Measurements from ENCODE around the gene SETD6. TPM values are rescaled to one million over a fixed set of nuclear protein-coding genes. Genes with fewer than 3 reads are reported as not detected.
A peak's percentile ranks its signal among the peaks of the same experiment; 100 is the strongest.

SETD6 gene
- total and polyA plus RNA-seq, 2 experiments from 2014 or later: 39.7 to 54.0 TPM

DNA sequence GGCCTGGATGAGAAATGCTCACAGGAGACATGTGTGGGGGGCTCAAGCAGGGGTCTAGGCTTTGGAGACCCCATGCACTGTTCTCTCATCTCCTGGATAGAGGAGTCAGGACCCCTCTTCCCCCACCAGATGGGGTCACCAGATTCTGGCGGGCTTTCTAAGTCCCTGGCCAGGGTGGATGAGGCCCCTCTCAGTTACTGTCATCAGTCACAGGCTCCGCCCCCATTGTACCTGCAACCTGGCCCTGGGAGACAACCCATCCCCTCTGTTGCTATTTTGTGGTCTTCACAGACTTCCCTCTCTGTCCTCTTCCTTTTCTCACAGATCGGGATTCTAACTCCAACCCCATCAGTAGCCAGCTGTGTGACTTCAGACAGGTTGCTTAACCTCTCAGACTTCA, 48.9 kb upstream of the SETD6 start:
- Histone ChIP-seq H3K4me2 (no peak overlapping the region), H3K4me3 (no peak overlapping the region), H2AFZ (no peak overlapping the region), H3K9me2 (ENCODE audit: insufficient read depth) (no peaks in the 10 kb centered on the region), H3K79me2 (replicated peaks; ENCODE audit: insufficient read depth) (no peaks in the 10 kb centered on the region), H4K20me1 (replicated peaks; ENCODE audit: insufficient read depth) (no peaks in the 10 kb centered on the region), H3K36me3 (ENCODE audit: insufficient read depth) (no peaks in the 10 kb centered on the region), H3K27me3 (ENCODE audit: insufficient read depth) (peaks cover 55% of the 10 kb centered on the region), H3F3A (replicated peaks; ENCODE audit: low read depth) (no peaks in the 10 kb centered on the region; the same call in 1 of the 2 replicates), H3K27ac (ENCODE audit: low read depth) (no peak overlapping the region), H3K4me1 (ENCODE audit: insufficient read depth) (peaks cover 11% of the 10 kb centered on the region; the same call in 1 of the 2 replicates)
- DNase-seq (ENCODE audit: low spot score): no peak
- Mint-ChIP-seq H3K4me3 (peak overlapping the region; percentile 37; the same call in 2 of the 3 replicates), H3K27ac (no peak overlapping the region), H3K36me3 (ENCODE audit: low read depth) (no peaks in the 10 kb centered on the region), H3K9me3 (no peaks in the 10 kb centered on the region), H3K27me3 (ENCODE audit: insufficient read depth, low read depth, poor library complexity) (peaks cover 53% of the 10 kb centered on the region), H3K4me1 (peaks cover 17% of the 10 kb centered on the region)
- no peak for ATAC-seq
- TF ChIP-seq EZH2phosphoT487 (IDR thresholded peaks at IDR 0.05; ENCODE audit: unreplicated experiment) (no peak), JUNB (IDR thresholded peaks at IDR 0.05; ENCODE audit: unreplicated experiment) (no peak), NANOG (IDR thresholded peaks at IDR 0.05; ENCODE audit: borderline replicate concordance) (no peak), ZNF331 (CRISPR knock-in tag; IDR thresholded peaks at IDR 0.05; ENCODE audit: low read depth) (no peak), ZNF114 (CRISPR knock-in tag; IDR thresholded peaks at IDR 0.05) (no peak), CREB1 (CRISPR knock-in tag; IDR thresholded peaks at IDR 0.05; ENCODE audit: low read depth) (no peak), POLR2AphosphoS5 (IDR thresholded peaks at IDR 0.05; ENCODE audit: low read depth) (no peak), EZH2 (IDR thresholded peaks at IDR 0.05; ENCODE audit: low read depth, unreplicated experiment) (no peak), STAT1 (IDR thresholded peaks at IDR 0.05; ENCODE audit: unreplicated experiment) (no peak)
- TF ChIP-seq, protein P1, sequence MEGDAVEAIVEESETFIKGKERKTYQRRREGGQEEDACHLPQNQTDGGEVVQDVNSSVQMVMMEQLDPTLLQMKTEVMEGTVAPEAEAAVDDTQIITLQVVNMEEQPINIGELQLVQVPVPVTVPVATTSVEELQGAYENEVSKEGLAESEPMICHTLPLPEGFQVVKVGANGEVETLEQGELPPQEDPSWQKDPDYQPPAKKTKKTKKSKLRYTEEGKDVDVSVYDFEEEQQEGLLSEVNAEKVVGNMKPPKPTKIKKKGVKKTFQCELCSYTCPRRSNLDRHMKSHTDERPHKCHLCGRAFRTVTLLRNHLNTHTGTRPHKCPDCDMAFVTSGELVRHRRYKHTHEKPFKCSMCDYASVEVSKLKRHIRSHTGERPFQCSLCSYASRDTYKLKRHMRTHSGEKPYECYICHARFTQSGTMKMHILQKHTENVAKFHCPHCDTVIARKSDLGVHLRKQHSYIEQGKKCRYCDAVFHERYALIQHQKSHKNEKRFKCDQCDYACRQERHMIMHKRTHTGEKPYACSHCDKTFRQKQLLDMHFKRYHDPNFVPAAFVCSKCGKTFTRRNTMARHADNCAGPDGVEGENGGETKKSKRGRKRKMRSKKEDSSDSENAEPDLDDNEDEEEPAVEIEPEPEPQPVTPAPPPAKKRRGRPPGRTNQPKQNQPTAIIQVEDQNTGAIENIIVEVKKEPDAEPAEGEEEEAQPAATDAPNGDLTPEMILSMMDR (conservative IDR thresholded peaks at IDR 0.05; ENCODE audit: low read depth in 2 of 2): no peak
- TF ChIP-seq, protein P2, sequence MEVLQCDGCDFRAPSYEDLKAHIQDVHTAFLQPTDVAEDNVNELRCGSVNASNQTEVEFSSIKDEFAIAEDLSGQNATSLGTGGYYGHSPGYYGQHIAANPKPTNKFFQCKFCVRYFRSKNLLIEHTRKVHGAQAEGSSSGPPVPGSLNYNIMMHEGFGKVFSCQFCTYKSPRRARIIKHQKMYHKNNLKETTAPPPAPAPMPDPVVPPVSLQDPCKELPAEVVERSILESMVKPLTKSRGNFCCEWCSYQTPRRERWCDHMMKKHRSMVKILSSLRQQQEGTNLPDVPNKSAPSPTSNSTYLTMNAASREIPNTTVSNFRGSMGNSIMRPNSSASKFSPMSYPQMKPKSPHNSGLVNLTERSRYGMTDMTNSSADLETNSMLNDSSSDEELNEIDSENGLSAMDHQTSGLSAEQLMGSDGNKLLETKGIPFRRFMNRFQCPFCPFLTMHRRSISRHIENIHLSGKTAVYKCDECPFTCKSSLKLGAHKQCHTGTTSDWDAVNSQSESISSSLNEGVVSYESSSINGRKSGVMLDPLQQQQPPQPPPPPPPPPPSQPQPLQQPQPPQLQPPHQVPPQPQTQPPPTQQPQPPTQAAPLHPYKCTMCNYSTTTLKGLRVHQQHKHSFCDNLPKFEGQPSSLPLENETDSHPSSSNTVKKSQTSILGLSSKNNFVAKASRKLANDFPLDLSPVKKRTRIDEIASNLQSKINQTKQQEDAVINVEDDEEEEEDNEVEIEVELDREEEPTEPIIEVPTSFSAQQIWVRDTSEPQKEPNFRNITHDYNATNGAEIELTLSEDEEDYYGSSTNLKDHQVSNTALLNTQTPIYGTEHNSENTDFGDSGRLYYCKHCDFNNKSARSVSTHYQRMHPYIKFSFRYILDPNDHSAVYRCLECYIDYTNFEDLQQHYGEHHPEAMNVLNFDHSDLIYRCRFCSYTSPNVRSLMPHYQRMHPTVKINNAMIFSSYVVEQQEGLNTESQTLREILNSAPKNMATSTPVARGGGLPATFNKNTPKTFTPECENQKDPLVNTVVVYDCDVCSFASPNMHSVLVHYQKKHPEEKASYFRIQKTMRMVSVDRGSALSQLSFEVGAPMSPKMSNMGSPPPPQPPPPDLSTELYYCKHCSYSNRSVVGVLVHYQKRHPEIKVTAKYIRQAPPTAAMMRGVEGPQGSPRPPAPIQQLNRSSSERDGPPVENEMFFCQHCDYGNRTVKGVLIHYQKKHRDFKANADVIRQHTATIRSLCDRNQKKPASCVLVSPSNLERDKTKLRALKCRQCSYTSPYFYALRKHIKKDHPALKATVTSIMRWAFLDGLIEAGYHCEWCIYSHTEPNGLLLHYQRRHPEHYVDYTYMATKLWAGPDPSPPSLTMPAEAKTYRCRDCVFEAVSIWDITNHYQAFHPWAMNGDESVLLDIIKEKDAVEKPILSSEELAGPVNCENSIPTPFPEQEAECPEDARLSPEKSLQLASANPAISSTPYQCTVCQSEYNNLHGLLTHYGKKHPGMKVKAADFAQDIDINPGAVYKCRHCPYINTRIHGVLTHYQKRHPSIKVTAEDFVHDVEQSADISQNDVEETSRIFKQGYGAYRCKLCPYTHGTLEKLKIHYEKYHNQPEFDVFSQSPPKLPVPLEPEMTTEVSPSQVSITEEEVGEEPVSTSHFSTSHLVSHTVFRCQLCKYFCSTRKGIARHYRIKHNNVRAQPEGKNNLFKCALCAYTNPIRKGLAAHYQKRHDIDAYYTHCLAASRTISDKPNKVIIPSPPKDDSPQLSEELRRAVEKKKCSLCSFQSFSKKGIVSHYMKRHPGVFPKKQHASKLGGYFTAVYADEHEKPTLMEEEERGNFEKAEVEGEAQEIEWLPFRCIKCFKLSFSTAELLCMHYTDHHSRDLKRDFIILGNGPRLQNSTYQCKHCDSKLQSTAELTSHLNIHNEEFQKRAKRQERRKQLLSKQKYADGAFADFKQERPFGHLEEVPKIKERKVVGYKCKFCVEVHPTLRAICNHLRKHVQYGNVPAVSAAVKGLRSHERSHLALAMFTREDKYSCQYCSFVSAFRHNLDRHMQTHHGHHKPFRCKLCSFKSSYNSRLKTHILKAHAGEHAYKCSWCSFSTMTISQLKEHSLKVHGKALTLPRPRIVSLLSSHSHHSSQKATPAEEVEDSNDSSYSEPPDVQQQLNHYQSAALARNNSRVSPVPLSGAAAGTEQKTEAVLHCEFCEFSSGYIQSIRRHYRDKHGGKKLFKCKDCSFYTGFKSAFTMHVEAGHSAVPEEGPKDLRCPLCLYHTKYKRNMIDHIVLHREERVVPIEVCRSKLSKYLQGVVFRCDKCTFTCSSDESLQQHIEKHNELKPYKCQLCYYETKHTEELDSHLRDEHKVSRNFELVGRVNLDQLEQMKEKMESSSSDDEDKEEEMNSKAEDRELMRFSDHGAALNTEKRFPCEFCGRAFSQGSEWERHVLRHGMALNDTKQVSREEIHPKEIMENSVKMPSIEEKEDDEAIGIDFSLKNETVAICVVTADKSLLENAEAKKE (CRISPR knock-in tag; IDR thresholded peaks at IDR 0.05): no peak
- TF ChIP-seq, protein P3, sequence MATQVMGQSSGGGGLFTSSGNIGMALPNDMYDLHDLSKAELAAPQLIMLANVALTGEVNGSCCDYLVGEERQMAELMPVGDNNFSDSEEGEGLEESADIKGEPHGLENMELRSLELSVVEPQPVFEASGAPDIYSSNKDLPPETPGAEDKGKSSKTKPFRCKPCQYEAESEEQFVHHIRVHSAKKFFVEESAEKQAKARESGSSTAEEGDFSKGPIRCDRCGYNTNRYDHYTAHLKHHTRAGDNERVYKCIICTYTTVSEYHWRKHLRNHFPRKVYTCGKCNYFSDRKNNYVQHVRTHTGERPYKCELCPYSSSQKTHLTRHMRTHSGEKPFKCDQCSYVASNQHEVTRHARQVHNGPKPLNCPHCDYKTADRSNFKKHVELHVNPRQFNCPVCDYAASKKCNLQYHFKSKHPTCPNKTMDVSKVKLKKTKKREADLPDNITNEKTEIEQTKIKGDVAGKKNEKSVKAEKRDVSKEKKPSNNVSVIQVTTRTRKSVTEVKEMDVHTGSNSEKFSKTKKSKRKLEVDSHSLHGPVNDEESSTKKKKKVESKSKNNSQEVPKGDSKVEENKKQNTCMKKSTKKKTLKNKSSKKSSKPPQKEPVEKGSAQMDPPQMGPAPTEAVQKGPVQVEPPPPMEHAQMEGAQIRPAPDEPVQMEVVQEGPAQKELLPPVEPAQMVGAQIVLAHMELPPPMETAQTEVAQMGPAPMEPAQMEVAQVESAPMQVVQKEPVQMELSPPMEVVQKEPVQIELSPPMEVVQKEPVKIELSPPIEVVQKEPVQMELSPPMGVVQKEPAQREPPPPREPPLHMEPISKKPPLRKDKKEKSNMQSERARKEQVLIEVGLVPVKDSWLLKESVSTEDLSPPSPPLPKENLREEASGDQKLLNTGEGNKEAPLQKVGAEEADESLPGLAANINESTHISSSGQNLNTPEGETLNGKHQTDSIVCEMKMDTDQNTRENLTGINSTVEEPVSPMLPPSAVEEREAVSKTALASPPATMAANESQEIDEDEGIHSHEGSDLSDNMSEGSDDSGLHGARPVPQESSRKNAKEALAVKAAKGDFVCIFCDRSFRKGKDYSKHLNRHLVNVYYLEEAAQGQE (IDR thresholded peaks at IDR 0.05; ENCODE audit: unreplicated experiment): no peak
- TF ChIP-seq, protein P4, sequence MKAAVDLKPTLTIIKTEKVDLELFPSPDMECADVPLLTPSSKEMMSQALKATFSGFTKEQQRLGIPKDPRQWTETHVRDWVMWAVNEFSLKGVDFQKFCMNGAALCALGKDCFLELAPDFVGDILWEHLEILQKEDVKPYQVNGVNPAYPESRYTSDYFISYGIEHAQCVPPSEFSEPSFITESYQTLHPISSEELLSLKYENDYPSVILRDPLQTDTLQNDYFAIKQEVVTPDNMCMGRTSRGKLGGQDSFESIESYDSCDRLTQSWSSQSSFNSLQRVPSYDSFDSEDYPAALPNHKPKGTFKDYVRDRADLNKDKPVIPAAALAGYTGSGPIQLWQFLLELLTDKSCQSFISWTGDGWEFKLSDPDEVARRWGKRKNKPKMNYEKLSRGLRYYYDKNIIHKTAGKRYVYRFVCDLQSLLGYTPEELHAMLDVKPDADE (IDR thresholded peaks at IDR 0.05): no peak

Data from GM23338 (cell line).